H1 (cell line): Measurements from ENCODE around the gene PPM1F. TPM values are rescaled to one million over a fixed set of nuclear protein-coding genes. Genes with fewer than 3 reads are reported as not detected.

ENCODE experiments used
- CTCF ChIA-PET: fragments of 300-600 bp; sonication (Branson Sonifier 250); formaldehyde crosslinking; loops from one replicate; lab custom pipeline; 2021; ENCODE audit not compliant: partially characterized antibody; lab: Charles Lee
- POLR2A ChIA-PET: fragments of 300-600 bp; sonication (Branson Sonifier 250); formaldehyde crosslinking; loops from one replicate; lab custom pipeline; 2021; ENCODE audit warnings: inconsistent platforms; ENCODE audit not compliant: partially characterized antibody; lab: Charles Lee
- DNase-seq, 2 experiments: peaks; one replicate each; pipeline versions ENCODE4 v3.0.0 to v3.0.0-alpha.2; 2010 to 2022; ENCODE audit warnings: low spot score in 2 of 2, low read depth in 1 of 2, mixed read lengths in 1 of 2
- FAIRE-seq: peaks from 2 replicates; lab custom pipeline; 2011; peaks lifted over from hg19 to GRCh38; lab: Jason Lieb, UNC
- H2AFZ ChIP-seq: 2 replicates; pipeline ENCODE4 v1.8.1; 2012; ENCODE audit warnings: low read length, inconsistent platforms
- H2AK5ac ChIP-seq: 2 replicates; pipeline ENCODE4 v1.6.1; 2013; ENCODE audit warnings: low read depth, low read length
- H2BK120ac ChIP-seq: replicated peaks from 2 replicates; pipeline ENCODE3; 2013; ENCODE audit warnings: low read depth, low read length, inconsistent platforms
- H2BK12ac ChIP-seq: 2 replicates; pipeline ENCODE4 v1.6.1; 2013; ENCODE audit warnings: low read depth, low read length
- H2BK15ac ChIP-seq: 2 replicates; pipeline ENCODE4 v1.6.1; 2013; ENCODE audit warnings: low read length
- H2BK20ac ChIP-seq: 2 replicates; pipeline ENCODE4 v1.6.1; 2013; ENCODE audit warnings: low read length
- H2BK5ac ChIP-seq: 2 replicates; pipeline ENCODE4 v1.6.1; 2013; ENCODE audit warnings: low read depth, low read length
- H3K14ac ChIP-seq: 2 replicates; pipeline ENCODE4 v1.6.1; 2013; ENCODE audit warnings: inconsistent platforms; ENCODE audit not compliant: insufficient read length
- H3K18ac ChIP-seq: 2 replicates; pipeline ENCODE4 v1.6.1; 2013; ENCODE audit warnings: low read length; ENCODE audit errors: extremely low read depth
- H3K23ac ChIP-seq: 2 replicates; pipeline ENCODE4 v1.6.1; 2013; ENCODE audit warnings: inconsistent platforms; ENCODE audit not compliant: insufficient read length
- H3K23me2 ChIP-seq: 2 replicates; pipeline ENCODE4 v1.6.1; 2013; ENCODE audit warnings: low read depth, low read length
- H3K27ac ChIP-seq: 2 replicates; pipeline ENCODE4 v1.6.1; 2011; ENCODE audit warnings: low read depth, low read length, inconsistent platforms
- H3K27me3 ChIP-seq, 4 experiments: replicated peaks in 1 of 4; 1 replicate in 1 of 4; 2 replicates in 3 of 4; pipeline versions ENCODE4 v1.6.1 to v1.8.1; 2011 to 2013; ENCODE audit warnings: low read length in 3 of 4, mild to moderate bottlenecking in 3 of 4, inconsistent platforms in 2 of 4, mixed read lengths in 2 of 4, moderate library complexity in 1 of 4; ENCODE audit not compliant: control insufficient read depth in 3 of 4, insufficient read depth in 3 of 4; ENCODE audit errors: extremely low read depth in 1 of 4
- H3K36me3 ChIP-seq, 4 experiments: 2 replicates each; pipeline versions ENCODE4 v1.6.1 to v1.8.1; 2011 to 2013; ENCODE audit warnings: mild to moderate bottlenecking in 4 of 4, low read length in 3 of 4, moderate library complexity in 2 of 4, control low read depth in 1 of 4, inconsistent platforms in 1 of 4; ENCODE audit not compliant: insufficient read depth in 4 of 4, control insufficient read depth in 2 of 4
- H3K4ac ChIP-seq: replicated peaks from 2 replicates; pipeline ENCODE3; 2013; ENCODE audit warnings: low read length, low read depth, mixed read lengths, inconsistent platforms; ENCODE audit not compliant: insufficient read length
- H3K4me1 ChIP-seq, 4 experiments: replicated peaks in 1 of 4; 1 replicate in 1 of 4; 2 replicates in 3 of 4; pipeline versions ENCODE4 v1.6.1 to v1.8.1; 2011 to 2013; ENCODE audit warnings: low read length in 3 of 4, inconsistent platforms in 2 of 4, mixed read lengths in 1 of 4; ENCODE audit not compliant: insufficient read depth in 4 of 4, control insufficient read depth in 3 of 4
- H3K4me2 ChIP-seq, 2 experiments: 2 replicates each; pipeline versions ENCODE4 v1.6.1 to v1.8.1; 2011 to 2013; ENCODE audit warnings: low read depth in 2 of 2, low read length in 2 of 2, control low read depth in 1 of 2, inconsistent platforms in 1 of 2, mild to moderate bottlenecking in 1 of 2; ENCODE audit not compliant: insufficient read depth in 1 of 2
- H3K4me3 ChIP-seq, 4 experiments: fragments of 200-600, 300-600 bp in 1 of 4; sonication (generic), shearing (Covaris generic), sonication (Bioruptor Twin) in 1 of 4; 2 replicates each; pipeline versions ENCODE4 v1.5.1 to v1.8.1; 2011 to 2016; ENCODE audit warnings: low read length in 4 of 4, low read depth in 3 of 4, control low read depth in 2 of 4, inconsistent platforms in 2 of 4, mild to moderate bottlenecking in 2 of 4, mixed read lengths in 1 of 4, moderate library complexity in 1 of 4; ENCODE audit not compliant: insufficient read depth in 2 of 4; ENCODE audit errors: extremely low read depth in 1 of 4
- H3K56ac ChIP-seq: replicated peaks from 2 replicates; pipeline ENCODE3; 2013; ENCODE audit warnings: low read depth, mild to moderate bottlenecking, mixed read lengths, low read length, inconsistent platforms; ENCODE audit not compliant: insufficient read length
- H3K79me1 ChIP-seq: 2 replicates; pipeline ENCODE4 v1.6.1; 2013; ENCODE audit warnings: low read depth, low read length, control low read depth
- H3K79me2 ChIP-seq, 2 experiments: 2 replicates each; pipeline versions ENCODE4 v1.6.1 to v1.8.1; 2012 to 2013; ENCODE audit warnings: low read length in 2 of 2, mild to moderate bottlenecking in 2 of 2, inconsistent platforms in 1 of 2; ENCODE audit not compliant: insufficient read depth in 2 of 2, control insufficient read depth in 1 of 2
- H3K9ac ChIP-seq, 4 experiments: replicated peaks in 1 of 4; 1 replicate in 1 of 4; 2 replicates in 3 of 4; pipeline versions ENCODE4 v1.6.1 to v1.8.1; 2011 to 2013; ENCODE audit warnings: low read depth in 3 of 4, low read length in 3 of 4, control low read depth in 2 of 4, mild to moderate bottlenecking in 2 of 4, moderate library complexity in 2 of 4, inconsistent platforms in 1 of 4; ENCODE audit errors: extremely low read depth in 1 of 4
- H3K9me3 ChIP-seq, 2 experiments: 2 replicates each; pipeline versions ENCODE4 v1.6.1 to v1.8.1; 2012 to 2013; ENCODE audit warnings: mild to moderate bottlenecking in 2 of 2, moderate library complexity in 2 of 2, control low read depth in 1 of 2, inconsistent platforms in 1 of 2, low read depth in 1 of 2, low read length in 1 of 2, mixed read lengths in 1 of 2; ENCODE audit not compliant: insufficient read depth in 2 of 2
- H4K20me1 ChIP-seq, 2 experiments: replicated peaks in 1 of 2; 2 replicates each; pipeline versions ENCODE3 to v1.8.1; 2011 to 2013; ENCODE audit warnings: inconsistent platforms in 2 of 2, low read length in 2 of 2, mild to moderate bottlenecking in 1 of 2; ENCODE audit not compliant: insufficient read depth in 2 of 2, control insufficient read depth in 1 of 2
- H4K5ac ChIP-seq: 2 replicates; pipeline ENCODE4 v1.6.1; 2013; ENCODE audit warnings: low read length, low read depth, mixed read lengths, inconsistent platforms; ENCODE audit not compliant: insufficient read length
- H4K8ac ChIP-seq: 2 replicates; pipeline ENCODE4 v1.8.0; 2013; ENCODE audit warnings: mild to moderate bottlenecking, moderate library complexity, low read length, inconsistent platforms; ENCODE audit not compliant: insufficient read depth; ENCODE audit errors: extremely low read depth
- H4K91ac ChIP-seq: replicated peaks from 2 replicates; pipeline ENCODE3; 2013; ENCODE audit warnings: low read length, mixed read lengths, inconsistent platforms; ENCODE audit not compliant: insufficient read length
- CHD2 ChIP-seq: IDR thresholded peaks from 2 replicates; pipeline ENCODE4 v1.6.1; 2012; ENCODE audit warnings: low read length, improper control_type of control experiment
- SIN3A ChIP-seq, 2 experiments: IDR thresholded peaks in 1 of 2; conservative IDR thresholded peaks in 1 of 2; 2 replicates each; pipeline ENCODE4 v1.6.1; 2011 to 2012; ENCODE audit warnings: low read length in 2 of 2, improper control_type of control experiment in 1 of 2, low read depth in 1 of 2, mild to moderate bottlenecking in 1 of 2
- SIX5 ChIP-seq: IDR thresholded peaks from 2 replicates; pipeline ENCODE4 v1.6.1; 2011; ENCODE audit warnings: mild to moderate bottlenecking, low read depth, low read length
- WGBS, 2 experiments: shearing (Covaris generic) in 1 of 2; methylation state at CpG; one replicate each; pipeline versions ENCODE4 v1.1.6 to v1.1.7; 2013 to 2015; ENCODE audit warnings: low lambda C conversion rate in 2 of 2, mixed read lengths in 2 of 2, inconsistent platforms in 1 of 2, low coverage in 1 of 2, missing lambda C conversion rate in 1 of 2; ENCODE audit not compliant: insufficient replicate concordance in 2 of 2, insufficient coverage in 1 of 2, insufficient read length in 1 of 2; ENCODE audit errors: extremely low coverage in 1 of 2, missing lambda C conversion rate in 1 of 2; 5-methylcytosine and 5-hydroxymethylcytosine counted together
- polyA plus RNA-seq, 7 experiments: library from polyadenylated mRNA; depleted of rRNA in 3 of 7; stranded (reverse) in 5 of 7; unstranded in 2 of 7; fragments of >200 nt in 5 of 7; fragments of 200-250 nt in 2 of 7; gene quantifications; 1 replicate in 5 of 7; 2 replicates in 1 of 7; 4 replicates in 1 of 7; pipeline versions ENCODE4 v1.2.1 to v1.2.3, GENCODE V29; 2011 to 2013; ENCODE audit warnings: missing spikeins in 2 of 7, mixed read lengths in 2 of 7
- total RNA-seq: library from RNA; stranded (reverse); fragmentation: NEBNext Ultra II Directional; extraction: Animal tissue kit (Norgen Biotek cat#: 25700); gene quantifications from 2 replicates; pipeline ENCODE4 v1.2.1, GENCODE V29; 2021
- TF ChIP-seq, protein P1 (sequence below): IDR thresholded peaks from 2 replicates; pipeline ENCODE4 v1.6.1; 2012; ENCODE audit warnings: inconsistent platforms

Gene PPM1F
- total and polyA plus RNA-seq, 2 of the 8 experiments (the other 6 are each of a cell fraction or from before 2014, with no cell fraction given), result 12.4 to 22.8 TPM

- DNase-seq, result peak; percentile 36 to 78
- CTCF ChIA-PET, result interaction anchor here (0.7 to 5.6 kb wide), 22 partner anchors 10 to 194 kb away, joined by 3 to 47 read pairs (median 4); no protein-coding TSS in a partner anchor
- TF ChIP-seq SIN3A (conservative IDR thresholded peaks at IDR 0.05 in 1 of 2, IDR thresholded peaks at IDR 0.05 in 1 of 2; ENCODE audit: low read depth in 1 of 2, low read length in 2 of 2) (no peak), SIX5 (no peak), CHD2 (no peak)
- TF ChIP-seq, protein P1, sequence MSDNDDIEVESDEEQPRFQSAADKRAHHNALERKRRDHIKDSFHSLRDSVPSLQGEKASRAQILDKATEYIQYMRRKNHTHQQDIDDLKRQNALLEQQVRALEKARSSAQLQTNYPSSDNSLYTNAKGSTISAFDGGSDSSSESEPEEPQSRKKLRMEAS, result no peak
Observed at GRCh38 chr22:21984793-21985192, 32.1 kb upstream of the PPM1F start.

More at GRCh38 chr22:21984793-21985192, 32.1 kb upstream of the PPM1F start:
- FAIRE-seq, result peak; percentile 63
- no peak overlapping the region for H2BK120ac ChIP-seq
- H2BK12ac ChIP-seq, result no peak overlapping the region
- H3K27ac ChIP-seq, result no peak overlapping the region
- H3K9me3 ChIP-seq, result no peaks in the 10 kb centered on the region
- no peak overlapping the region for H2BK5ac ChIP-seq
- H3K36me3 ChIP-seq, result no peaks in the 10 kb centered on the region; a peak in 2 of 8 replicates
- H3K4me2 ChIP-seq, result no peak overlapping the region
- no peak overlapping the region for H3K14ac ChIP-seq
- POLR2A ChIA-PET, result no interaction called here
- no peak overlapping the region for H2AK5ac ChIP-seq
- H3K79me2 ChIP-seq, result peaks cover 0 to 11% of the 10 kb centered on the region in 2 experiments
- no peak overlapping the region for H3K9ac ChIP-seq
- no peak overlapping the region for H3K4ac ChIP-seq
- H2BK20ac ChIP-seq, result no peak overlapping the region
- no peak overlapping the region for H4K5ac ChIP-seq
- 0 out of 2 replicates have a peak, but pooled peaks cover 3% of the 10 kb centered on the region for H3K23me2 ChIP-seq
- H4K20me1 ChIP-seq, result peaks cover 3 to 4% of the 10 kb centered on the region in 2 experiments
- H2AFZ ChIP-seq, result peak overlapping the region; percentile 76; the same call in 1 of the 2 replicates
- no peak overlapping the region for H3K23ac ChIP-seq
- no peak overlapping the region for H3K56ac ChIP-seq
- H3K79me1 ChIP-seq, result peaks cover 8% of the 10 kb centered on the region; the same call in 1 of the 2 replicates
- H3K4me3 ChIP-seq, result no peak overlapping the region
- no peak overlapping the region for H2BK15ac ChIP-seq
- H4K8ac ChIP-seq, result no peak overlapping the region
- H4K91ac ChIP-seq, result no peak overlapping the region
- 47% methylated on average over 7 of the region's 7 CpGs; no CpG with 5 or more reads in 1 of the 2 experiments for WGBS, 2 experiments
- H3K27me3 ChIP-seq, result peaks cover 24 to 39% (median 37%) of the 10 kb centered on the region in 4 experiments
- H3K18ac ChIP-seq, result no peak overlapping the region
- H3K4me1 ChIP-seq, result peaks cover 0 to 2% (median 0%) of the 10 kb centered on the region in 4 experiments; a peak in 2 of 7 replicates
